ENCODE data around the gene PELO.

- TF ChIP-seq, protein P1, sequence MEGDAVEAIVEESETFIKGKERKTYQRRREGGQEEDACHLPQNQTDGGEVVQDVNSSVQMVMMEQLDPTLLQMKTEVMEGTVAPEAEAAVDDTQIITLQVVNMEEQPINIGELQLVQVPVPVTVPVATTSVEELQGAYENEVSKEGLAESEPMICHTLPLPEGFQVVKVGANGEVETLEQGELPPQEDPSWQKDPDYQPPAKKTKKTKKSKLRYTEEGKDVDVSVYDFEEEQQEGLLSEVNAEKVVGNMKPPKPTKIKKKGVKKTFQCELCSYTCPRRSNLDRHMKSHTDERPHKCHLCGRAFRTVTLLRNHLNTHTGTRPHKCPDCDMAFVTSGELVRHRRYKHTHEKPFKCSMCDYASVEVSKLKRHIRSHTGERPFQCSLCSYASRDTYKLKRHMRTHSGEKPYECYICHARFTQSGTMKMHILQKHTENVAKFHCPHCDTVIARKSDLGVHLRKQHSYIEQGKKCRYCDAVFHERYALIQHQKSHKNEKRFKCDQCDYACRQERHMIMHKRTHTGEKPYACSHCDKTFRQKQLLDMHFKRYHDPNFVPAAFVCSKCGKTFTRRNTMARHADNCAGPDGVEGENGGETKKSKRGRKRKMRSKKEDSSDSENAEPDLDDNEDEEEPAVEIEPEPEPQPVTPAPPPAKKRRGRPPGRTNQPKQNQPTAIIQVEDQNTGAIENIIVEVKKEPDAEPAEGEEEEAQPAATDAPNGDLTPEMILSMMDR (IDR thresholded peaks at IDR 0.05) = no peak
- no peak for TF ChIP-seq POLR2A (IDR thresholded peaks at IDR 0.05)
Measured at GRCh38 chr5:52746539-52746938, 41.2 kb upstream of the PELO start.

Data from breast epithelium (tissue), 3 donors.